Mononuclear cell (primary cell): Measurements from ENCODE around the gene PSMB11. TPM values are rescaled to one million over a fixed set of nuclear protein-coding genes. Genes with fewer than 3 reads are reported as not detected.

Experiments used
- H3K27me3 ChIP-seq: 2 replicates; pipeline ENCODE4 v1.6.0; 2011; ENCODE audit warnings: low read length, control low read depth; ENCODE audit not compliant: insufficient read depth
- H3K4me1 ChIP-seq: 2 replicates; pipeline ENCODE4 v1.5.1; 2011; ENCODE audit warnings: mild to moderate bottlenecking, low read length, control low read depth; ENCODE audit not compliant: insufficient read depth
- H3K4me3 ChIP-seq: 2 replicates; pipeline ENCODE4 v1.5.1; 2011; ENCODE audit warnings: mild to moderate bottlenecking, low read length, moderate library complexity
- H3K9me3 ChIP-seq: 2 replicates; pipeline ENCODE4 v1.5.1; 2011; ENCODE audit warnings: low read depth, mild to moderate bottlenecking, control low read depth, low read length
- total RNA-seq: library from RNA; depleted of rRNA; stranded (reverse); fragments of >200 nt; gene quantifications from one replicate; pipeline ENCODE4 v1.2.3, GENCODE V29; 2012

The PSMB11 gene
- total RNA-seq, 1 donor, result not detected

GRCh38 chr14:23091294-23092225, 49.5 kb downstream of the PSMB11 start:
- Histone ChIP-seq H3K9me3 (no peaks in the 10 kb centered on the region), H3K4me1 (peaks cover 22% of the 10 kb centered on the region), H3K27me3 (no peaks in the 10 kb centered on the region), H3K4me3 (no peak overlapping the region)

GRCh38 chr14:23093104-23093503, 51.1 kb downstream of the PSMB11 start:
- Histone ChIP-seq H3K9me3 (no peaks in the 10 kb centered on the region), H3K27me3 (no peaks in the 10 kb centered on the region), H3K4me1 (peaks cover 28% of the 10 kb centered on the region), H3K4me3 (no peak overlapping the region)

- H3K9me3 ChIP-seq, result no peaks in the 10 kb centered on the region
- peak overlapping the region; percentile 81 for H3K4me3 ChIP-seq
- H3K4me1 ChIP-seq, result peaks cover 28% of the 10 kb centered on the region
- no peaks in the 10 kb centered on the region for H3K27me3 ChIP-seq
Measured at GRCh38 chr14:23093526-23093925, 51.5 kb downstream of the PSMB11 start.

Other genes starting within 250 kb of the PSMB11 start
- gene SLC7A7, start 226.8 kb upstream of the PSMB11 start, total RNA-seq, result 74.8 TPM
- 8.7 TPM for gene MRPL52, start 212.3 kb upstream of the PSMB11 start, total RNA-seq
- gene MMP14, start 205.6 kb upstream of the PSMB11 start, total RNA-seq, result 2.9 TPM
- gene LRP10, start 170.5 kb upstream of the PSMB11 start, total RNA-seq, result 46.7 TPM
- gene REM2, start 159.0 kb upstream of the PSMB11 start, total RNA-seq, result 2.1 TPM
- gene RBM23, start 123.1 kb upstream of the PSMB11 start, total RNA-seq, result 122 TPM
- gene PRMT5, start 112.8 kb upstream of the PSMB11 start, total RNA-seq, result 8.2 TPM
- gene HAUS4, start 85.1 kb upstream of the PSMB11 start, total RNA-seq, result 41.2 TPM
- gene AJUBA, start 59.7 kb upstream of the PSMB11 start, total RNA-seq, result 0.21 TPM
- 6.9 TPM for gene C14orf93, start 32.1 kb upstream of the PSMB11 start, total RNA-seq
- 13.2 TPM for gene PSMB5, start 7.3 kb upstream of the PSMB11 start, total RNA-seq
- gene CDH24, start 15.3 kb downstream of the PSMB11 start, total RNA-seq, result 0.63 TPM
- gene ACIN1, start 52.9 kb downstream of the PSMB11 start, total RNA-seq, result 123 TPM
- 5.2 TPM for gene C14orf119, start 53.3 kb downstream of the PSMB11 start, total RNA-seq
- not detected for gene CIROP, start 62.8 kb downstream of the PSMB11 start, total RNA-seq
- gene CEBPE, start 77.0 kb downstream of the PSMB11 start, total RNA-seq, result 0.21 TPM
- 0.21 TPM for gene SLC7A8, start 141.4 kb downstream of the PSMB11 start, total RNA-seq
- 0.10 TPM for gene RNF212B, start 195.7 kb downstream of the PSMB11 start, total RNA-seq
- 1.5 TPM for gene HOMEZ, start 243.9 kb downstream of the PSMB11 start, total RNA-seq